Measurements from ENCODE around the gene DENND2D.

Gene DENND2D

GRCh38 chr1:111201275-111202090 is 1.0 kb upstream of the DENND2D start:
- Histone ChIP-seq H3K9me3 (ENCODE audit: insufficient read depth, low read length) (no peaks in the 10 kb centered on the region), H3K4me1 (ENCODE audit: insufficient read depth, insufficient read length) (no peaks in the 10 kb centered on the region), H3K36me3 (ENCODE audit: insufficient read depth, insufficient read length, low read length) (no peaks in the 10 kb centered on the region), H3K27me3 (ENCODE audit: insufficient read depth, insufficient read length) (no peaks in the 10 kb centered on the region), H3K9ac (ENCODE audit: insufficient read length, low read depth) (no peak overlapping the region), H3K4me3 (ENCODE audit: insufficient read length, low read depth) (no peak overlapping the region)
- no peak for DNase-seq (ENCODE audit: low read depth, low spot score)
- TF ChIP-seq ZNF274 (IDR thresholded peaks at IDR 0.05; ENCODE audit: low read depth, low read length) (no peak), SUZ12 (IDR thresholded peaks at IDR 0.05; ENCODE audit: extremely low read depth, insufficient read depth, insufficient read length) (no peak), YY1 (IDR thresholded peaks at IDR 0.05; ENCODE audit: insufficient read depth, insufficient read length) (no peak)

GRCh38 chr1:111200802-111201161 is 336 bp upstream of the DENND2D start:
- H3K4me3 ChIP-seq (ENCODE audit: insufficient read length, low read depth), result no peak overlapping the region
- TF ChIP-seq SUZ12 (IDR thresholded peaks at IDR 0.05; ENCODE audit: extremely low read depth, insufficient read depth, insufficient read length) (no peak), ZNF274 (IDR thresholded peaks at IDR 0.05; ENCODE audit: low read depth, low read length) (no peak), YY1 (IDR thresholded peaks at IDR 0.05; ENCODE audit: insufficient read depth, insufficient read length) (no peak)
- no peak overlapping the region for H3K9ac ChIP-seq (ENCODE audit: insufficient read length, low read depth)
- H3K27me3 ChIP-seq (ENCODE audit: insufficient read depth, insufficient read length), result no peaks in the 10 kb centered on the region
- no peaks in the 10 kb centered on the region for H3K4me1 ChIP-seq (ENCODE audit: insufficient read depth, insufficient read length)
- H3K36me3 ChIP-seq (ENCODE audit: insufficient read depth, insufficient read length, low read length), result no peaks in the 10 kb centered on the region
- H3K9me3 ChIP-seq (ENCODE audit: insufficient read depth, low read length), result no peaks in the 10 kb centered on the region
- DNase-seq (ENCODE audit: low read depth, low spot score), result no peak

- no peaks in the 10 kb centered on the region for H3K9me3 ChIP-seq (ENCODE audit: insufficient read depth, low read length)
- DNase-seq (ENCODE audit: low read depth, low spot score), result no peak
- H3K9ac ChIP-seq (ENCODE audit: insufficient read length, low read depth), result no peak overlapping the region
- H3K36me3 ChIP-seq (ENCODE audit: insufficient read depth, insufficient read length, low read length), result no peaks in the 10 kb centered on the region
- no peaks in the 10 kb centered on the region for H3K4me1 ChIP-seq (ENCODE audit: insufficient read depth, insufficient read length)
- TF ChIP-seq YY1 (IDR thresholded peaks at IDR 0.05; ENCODE audit: insufficient read depth, insufficient read length) (no peak), ZNF274 (IDR thresholded peaks at IDR 0.05; ENCODE audit: low read depth, low read length) (no peak), SUZ12 (IDR thresholded peaks at IDR 0.05; ENCODE audit: extremely low read depth, insufficient read depth, insufficient read length) (no peak)
- H3K4me3 ChIP-seq (ENCODE audit: insufficient read length, low read depth), result no peak overlapping the region
- no peaks in the 10 kb centered on the region for H3K27me3 ChIP-seq (ENCODE audit: insufficient read depth, insufficient read length)
These were observed 1.1 kb downstream of the DENND2D start for GRCh38 chr1:111199329-111199728.

- DNase-seq (ENCODE audit: low read depth, low spot score), result no peak
- Histone ChIP-seq H3K27me3 (ENCODE audit: insufficient read depth, insufficient read length) (no peaks in the 10 kb centered on the region), H3K9me3 (ENCODE audit: insufficient read depth, low read length) (no peaks in the 10 kb centered on the region), H3K36me3 (ENCODE audit: insufficient read depth, insufficient read length, low read length) (no peaks in the 10 kb centered on the region), H3K9ac (ENCODE audit: insufficient read length, low read depth) (no peak overlapping the region), H3K4me1 (ENCODE audit: insufficient read depth, insufficient read length) (no peaks in the 10 kb centered on the region), H3K4me3 (ENCODE audit: insufficient read length, low read depth) (no peak overlapping the region)
- no peak for TF ChIP-seq ZNF274 (IDR thresholded peaks at IDR 0.05; ENCODE audit: low read depth, low read length)
These were observed 1.6 kb downstream of the DENND2D start for GRCh38 chr1:111198836-111199235.

GRCh38 chr1:111197598-111198284 is 2.7 kb downstream of the DENND2D start:
- H3K9ac ChIP-seq (ENCODE audit: insufficient read length, low read depth), result no peak overlapping the region
- no peak overlapping the region for H3K4me3 ChIP-seq (ENCODE audit: insufficient read length, low read depth)
- no peak for TF ChIP-seq ZNF274 (IDR thresholded peaks at IDR 0.05; ENCODE audit: low read depth, low read length)
- no peak for TF ChIP-seq SUZ12 (IDR thresholded peaks at IDR 0.05; ENCODE audit: extremely low read depth, insufficient read depth, insufficient read length)
- TF ChIP-seq YY1 (IDR thresholded peaks at IDR 0.05; ENCODE audit: insufficient read depth, insufficient read length), result no peak
- H3K4me1 ChIP-seq (ENCODE audit: insufficient read depth, insufficient read length), result peaks cover 1% of the 10 kb centered on the region
- no peaks in the 10 kb centered on the region for H3K27me3 ChIP-seq (ENCODE audit: insufficient read depth, insufficient read length)
- no peak for DNase-seq (ENCODE audit: low read depth, low spot score)
- H3K9me3 ChIP-seq (ENCODE audit: insufficient read depth, low read length), result no peaks in the 10 kb centered on the region
- H3K36me3 ChIP-seq (ENCODE audit: insufficient read depth, insufficient read length, low read length), result no peaks in the 10 kb centered on the region

GRCh38 chr1:111196213-111196612 is 4.2 kb downstream of the DENND2D start:
- TF ChIP-seq ZNF274 (IDR thresholded peaks at IDR 0.05; ENCODE audit: low read depth, low read length) (no peak), SUZ12 (IDR thresholded peaks at IDR 0.05; ENCODE audit: extremely low read depth, insufficient read depth, insufficient read length) (no peak), YY1 (IDR thresholded peaks at IDR 0.05; ENCODE audit: insufficient read depth, insufficient read length) (no peak)
- H3K4me1 ChIP-seq (ENCODE audit: insufficient read depth, insufficient read length), result peaks cover 2% of the 10 kb centered on the region
- no peaks in the 10 kb centered on the region for H3K36me3 ChIP-seq (ENCODE audit: insufficient read depth, insufficient read length, low read length)
- no peaks in the 10 kb centered on the region for H3K27me3 ChIP-seq (ENCODE audit: insufficient read depth, insufficient read length)
- no peak overlapping the region for H3K4me3 ChIP-seq (ENCODE audit: insufficient read length, low read depth)
- no peak for DNase-seq (ENCODE audit: low read depth, low spot score)
- no peaks in the 10 kb centered on the region for H3K9me3 ChIP-seq (ENCODE audit: insufficient read depth, low read length)
- H3K9ac ChIP-seq (ENCODE audit: insufficient read length, low read depth), result no peak overlapping the region

- Histone ChIP-seq H3K27me3 (ENCODE audit: insufficient read depth, insufficient read length) (no peaks in the 10 kb centered on the region), H3K4me1 (ENCODE audit: insufficient read depth, insufficient read length) (peaks cover 2% of the 10 kb centered on the region), H3K36me3 (ENCODE audit: insufficient read depth, insufficient read length, low read length) (no peaks in the 10 kb centered on the region), H3K4me3 (ENCODE audit: insufficient read length, low read depth) (no peak overlapping the region), H3K9ac (ENCODE audit: insufficient read length, low read depth) (no peak overlapping the region), H3K9me3 (ENCODE audit: insufficient read depth, low read length) (no peaks in the 10 kb centered on the region)
- no peak for DNase-seq (ENCODE audit: low read depth, low spot score)
- TF ChIP-seq SUZ12 (IDR thresholded peaks at IDR 0.05; ENCODE audit: extremely low read depth, insufficient read depth, insufficient read length), result no peak
- no peak for TF ChIP-seq YY1 (IDR thresholded peaks at IDR 0.05; ENCODE audit: insufficient read depth, insufficient read length)
- TF ChIP-seq ZNF274 (IDR thresholded peaks at IDR 0.05; ENCODE audit: low read depth, low read length), result no peak
These were observed 5.3 kb downstream of the DENND2D start for GRCh38 chr1:111195002-111195684.

Measured in NT2/D1 (cell line).